IMR-90 (cell line): ENCODE data around the gene IQCF6. TPM values are rescaled to one million over a fixed set of nuclear protein-coding genes. Genes with fewer than 3 reads are reported as not detected.

Experiments
- ATAC-seq: fragments of 200-7000 bp; cut with Tn5 transposase; 2 replicates; pipeline ENCODE4 v1.9.1; 2020; ENCODE audit warnings: low read depth, mild to moderate bottlenecking, moderate library complexity
- BruUV-seq: library from RNA; stranded (reverse); fragments of 400-500 nt; replicated peaks from 2 replicates; lab custom pipeline; 2021; lab: Mats Ljungman, UMichigan
- CTCF ChIA-PET: fragments of 300-600 bp; formaldehyde crosslinking; extraction: SDS; loops from one replicate; lab custom pipeline; 2021; ENCODE audit warnings: antibody characterized with exemption; lab: Yijun Ruan, JAX
- POLR2A ChIA-PET: fragments of 300-600 bp; sonication (Branson Sonifier 250); formaldehyde crosslinking; loops from one replicate; lab custom pipeline; 2022; ENCODE audit warnings: antibody characterized with exemption; ENCODE audit not compliant: unreplicated experiment; lab: Charles Lee
- DNase-seq: peaks from one replicate; pipeline ENCODE4 v3.0.0; 2013
- H2AFZ ChIP-seq: replicated peaks from 2 replicates; pipeline ENCODE3; 2013; ENCODE audit warnings: low read length, mild to moderate bottlenecking; ENCODE audit not compliant: poor library complexity
- H2AK5ac ChIP-seq: 2 replicates; pipeline ENCODE4 v1.6.1; 2013; ENCODE audit warnings: low read depth, low read length, inconsistent platforms
- H2AK9ac ChIP-seq: replicated peaks from 2 replicates; pipeline ENCODE3; 2013; ENCODE audit warnings: mild to moderate bottlenecking, low read depth, low read length, moderate library complexity; ENCODE audit not compliant: poor library complexity
- H2BK120ac ChIP-seq: 2 replicates; pipeline ENCODE4 v1.6.1; 2013; ENCODE audit warnings: low read depth, low read length, inconsistent platforms
- H2BK15ac ChIP-seq: 3 replicates; pipeline ENCODE4 v1.6.1; 2013; ENCODE audit warnings: low read depth, low read length, inconsistent platforms
- H2BK20ac ChIP-seq: 2 replicates; pipeline ENCODE4 v1.6.1; 2013; ENCODE audit warnings: low read depth, mild to moderate bottlenecking, inconsistent platforms, low read length, moderate library complexity
- H2BK5ac ChIP-seq: 2 replicates; pipeline ENCODE4 v1.6.1; 2013; ENCODE audit warnings: mild to moderate bottlenecking, low read depth, low read length, inconsistent platforms; ENCODE audit not compliant: poor library complexity, severe bottlenecking
- H3K14ac ChIP-seq: replicated peaks from 2 replicates; pipeline ENCODE4 v1.6.1; 2013; ENCODE audit warnings: low read depth, low read length, inconsistent platforms
- H3K18ac ChIP-seq: 2 replicates; pipeline ENCODE4 v1.6.1; 2013; ENCODE audit warnings: low read depth, low read length, control low read depth
- H3K23ac ChIP-seq: 2 replicates; pipeline ENCODE4 v1.6.1; 2013; ENCODE audit warnings: low read depth, low read length, inconsistent platforms
- H3K27ac ChIP-seq: 2 replicates; pipeline ENCODE4 v1.5.1; 2013; ENCODE audit warnings: mild to moderate bottlenecking, control low read depth, low read length; ENCODE audit not compliant: insufficient read depth
- H3K27me3 ChIP-seq: 2 replicates; pipeline ENCODE4 v1.6.1; 2013; ENCODE audit warnings: low read length; ENCODE audit not compliant: control insufficient read depth, insufficient read depth
- H3K36me3 ChIP-seq: 2 replicates; pipeline ENCODE4 v1.6.1; 2013; ENCODE audit warnings: low read length, mixed read lengths; ENCODE audit not compliant: control insufficient read depth, insufficient read depth
- H3K4ac ChIP-seq: 2 replicates; pipeline ENCODE4 v1.6.1; 2013; ENCODE audit warnings: low read depth, low read length, inconsistent platforms
- H3K4me1 ChIP-seq: 2 replicates; pipeline ENCODE4 v1.6.1; 2013; ENCODE audit warnings: low read length, mixed read lengths; ENCODE audit not compliant: control insufficient read depth, insufficient read depth
- H3K4me2 ChIP-seq: 2 replicates; pipeline ENCODE4 v1.6.1; 2013; ENCODE audit warnings: low read depth, mild to moderate bottlenecking, control low read depth, low read length, moderate library complexity
- H3K4me3 ChIP-seq: 2 replicates; pipeline ENCODE4 v1.5.1; 2013; ENCODE audit warnings: low read depth, mild to moderate bottlenecking, control low read depth, low read length, moderate library complexity; ENCODE audit not compliant: insufficient read depth
- H3K56ac ChIP-seq: 2 replicates; pipeline ENCODE4 v1.6.1; 2013; ENCODE audit warnings: low read length, inconsistent platforms; ENCODE audit not compliant: insufficient read depth; ENCODE audit errors: extremely low read depth
- H3K79me1 ChIP-seq, 2 experiments: 2 replicates each; pipeline ENCODE4 v1.6.1; 2013; ENCODE audit warnings: low read length in 2 of 2, inconsistent platforms in 1 of 2, low read depth in 1 of 2
- H3K9ac ChIP-seq: 2 replicates; pipeline ENCODE4 v1.6.1; 2013; ENCODE audit warnings: low read depth, low read length, control low read depth
- H3K9me1 ChIP-seq: 2 replicates; pipeline ENCODE4 v1.6.1; 2013; ENCODE audit warnings: low read length, inconsistent platforms; ENCODE audit not compliant: insufficient read depth
- H3K9me3 ChIP-seq: 2 replicates; pipeline ENCODE4 v1.6.1; 2013; ENCODE audit warnings: low read length; ENCODE audit not compliant: control insufficient read depth, insufficient read depth
- H4K20me1 ChIP-seq: 2 replicates; pipeline ENCODE4 v1.6.1; 2013; ENCODE audit warnings: low read length, inconsistent platforms; ENCODE audit not compliant: insufficient read depth
- H4K5ac ChIP-seq: 2 replicates; pipeline ENCODE4 v1.6.1; 2013; ENCODE audit warnings: mild to moderate bottlenecking, low read depth, low read length, control low read depth
- H4K8ac ChIP-seq, 2 experiments: 2 replicates each; pipeline ENCODE4 v1.6.1; 2013; ENCODE audit warnings: low read depth in 2 of 2, low read length in 2 of 2, control low read depth in 1 of 2, inconsistent platforms in 1 of 2
- H4K91ac ChIP-seq: 2 replicates; pipeline ENCODE4 v1.6.1; 2013; ENCODE audit warnings: low read depth, low read length, inconsistent platforms; ENCODE audit not compliant: insufficient read depth
- BHLHE40 ChIP-seq: fragments of 150-350 bp; IDR thresholded peaks from 2 replicates; pipeline ENCODE4 v1.6.1; 2016; ENCODE audit warnings: mild to moderate bottlenecking, low read depth, low read length
- CEBPB ChIP-seq: IDR thresholded peaks from 2 replicates; pipeline ENCODE4 v1.6.1; 2012; ENCODE audit warnings: low read depth, low read length, improper control_type of control experiment
- CHD1 ChIP-seq: IDR thresholded peaks from 2 replicates; pipeline ENCODE4 v1.6.1; 2012; ENCODE audit warnings: low read depth, low read length, improper control_type of control experiment
- FOS ChIP-seq: fragments of 150-350 bp; IDR thresholded peaks from 2 replicates; pipeline ENCODE4 v1.6.1; 2016; ENCODE audit warnings: low read depth, low read length
- MAFK ChIP-seq: IDR thresholded peaks from 2 replicates; pipeline ENCODE4 v1.6.1; 2012; ENCODE audit warnings: low read depth, low read length, improper control_type of control experiment
- MAZ ChIP-seq: IDR thresholded peaks from 2 replicates; pipeline ENCODE4 v1.6.1; 2012; ENCODE audit warnings: low read depth, mild to moderate bottlenecking, low read length, improper control_type of control experiment, moderate library complexity, borderline replicate concordance
- NFE2L2 ChIP-seq: fragments of 150-350 bp; IDR thresholded peaks from 2 replicates; pipeline ENCODE4 v1.6.1; 2016; ENCODE audit warnings: low read depth, mild to moderate bottlenecking, low read length
- RAD21 ChIP-seq: IDR thresholded peaks from 2 replicates; pipeline ENCODE4 v1.6.1; 2012; ENCODE audit warnings: low read length, improper control_type of control experiment
- RCOR1 ChIP-seq: IDR thresholded peaks from 2 replicates; pipeline ENCODE4 v1.6.1; 2012; ENCODE audit warnings: mild to moderate bottlenecking, low read length, improper control_type of control experiment; ENCODE audit not compliant: insufficient replicate concordance
- RFX5 ChIP-seq: IDR thresholded peaks from 2 replicates; pipeline ENCODE4 v1.8.0; 2012; ENCODE audit warnings: low read depth, mild to moderate bottlenecking, low read length, moderate library complexity
- SMC3 ChIP-seq: fragments of 150-350 bp; IDR thresholded peaks from 2 replicates; pipeline ENCODE4 v1.6.1; 2016; ENCODE audit warnings: low read depth, mild to moderate bottlenecking, antibody characterized with exemption, low read length, moderate library complexity
- WGBS, 2 experiments: methylation state at CpG; one replicate each; pipeline versions ENCODE4 v1.1.5 to v1.1.7; 2013; ENCODE audit warnings: missing lambda C conversion rate in 2 of 2; ENCODE audit not compliant: insufficient read length in 1 of 2; ENCODE audit errors: extremely low coverage in 2 of 2; 5-methylcytosine and 5-hydroxymethylcytosine counted together
- dilution Hi-C: fragments of 300-500 bp; cut with HindIII; formaldehyde crosslinking; loops from one replicate; pipeline ENCODE4 v1.14.3; 2018; ENCODE audit warnings: low sequenced_read_pairs; ENCODE audit not compliant: unreplicated experiment
- in situ Hi-C: fragments of 300-500 bp; cut with MboI; formaldehyde crosslinking; loops from 3 replicates; pipeline ENCODE4 v1.14.3; 2019; ENCODE audit warnings: low sequenced_read_pairs, inconsistent platforms, mixed read lengths
- intact Hi-C: fragments of 100-400 bp; cut with micrococcal nuclease; formaldehyde crosslinking; loops from 2 replicates; pipeline ENCODE4 v1.10.0; 2022
- polyA plus RNA-seq, 3 experiments: library from polyadenylated mRNA; depleted of rRNA; stranded (reverse); fragments of >200 nt; gene quantifications; 2 replicates each; pipeline ENCODE4 v1.2.3, GENCODE V29; 2012; ENCODE audit warnings: low replicate concordance in 1 of 3
- total RNA-seq: library from RNA; depleted of rRNA; stranded (reverse); fragments of >200 nt; gene quantifications from 2 replicates; pipeline ENCODE4 v1.2.3, GENCODE V29; 2012
- TF ChIP-seq, protein P1 (sequence below): fragments of 150-350 bp; IDR thresholded peaks from 2 replicates; pipeline ENCODE4 v1.6.1; 2017; ENCODE audit warnings: mild to moderate bottlenecking, antibody characterized with exemption, low read length, low read depth
- TF ChIP-seq, protein P2 (sequence below): conservative IDR thresholded peaks from 2 replicates; pipeline ENCODE4 v1.5.1; 2012; ENCODE audit warnings: mild to moderate bottlenecking, low read depth, low read length, improper control_type of control experiment

The IQCF6 gene
- total and polyA plus RNA-seq, 2 of the 4 experiments (the other 2 are of a cell fraction): not detected

DNA sequence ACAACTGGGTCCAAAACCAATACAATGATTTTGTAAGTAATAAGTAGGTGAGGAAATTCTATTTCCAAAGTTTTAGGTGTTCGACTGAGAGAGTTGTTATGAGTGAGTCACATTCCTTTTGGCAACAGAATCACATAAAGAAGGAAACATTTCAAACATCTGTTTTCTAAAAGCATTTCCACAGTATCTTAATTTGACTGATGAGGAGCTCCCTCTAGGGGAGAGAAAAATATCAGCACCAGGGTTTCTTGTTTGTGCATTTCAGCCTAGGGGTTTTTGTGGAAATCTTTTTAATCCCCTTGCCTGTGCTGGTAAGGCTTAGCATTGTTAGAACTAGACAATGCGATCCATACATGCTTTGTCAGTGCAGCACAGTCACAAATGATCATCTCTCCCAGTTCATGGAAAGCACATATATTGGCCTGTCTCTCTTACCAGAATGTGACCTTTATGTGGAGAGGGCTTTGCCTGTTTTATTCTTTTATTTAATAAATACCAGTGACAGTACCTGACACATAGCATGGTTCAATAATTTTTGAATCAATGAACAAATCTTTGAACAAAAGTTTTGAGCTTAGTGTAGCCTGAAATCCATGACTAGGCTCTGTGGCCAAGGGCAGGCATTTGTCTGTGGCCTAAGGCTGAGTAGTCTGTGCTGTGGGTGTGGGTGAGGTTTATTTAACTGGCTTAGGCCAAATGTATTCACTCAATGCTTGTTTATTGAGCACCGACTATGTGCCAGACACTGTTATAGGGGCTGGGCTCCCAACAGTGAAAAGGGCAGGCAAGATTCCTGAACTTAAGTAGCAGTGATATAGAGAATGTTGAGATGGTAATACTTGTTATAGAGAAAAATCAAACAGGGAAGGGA is 21.1 kb upstream of the IQCF6 start:
- H3K79me1 ChIP-seq: no peaks in the 10 kb centered on the region
- H3K9me1 ChIP-seq: no peaks in the 10 kb centered on the region
- no peaks in the 10 kb centered on the region for H4K20me1 ChIP-seq
- H3K27ac ChIP-seq: no peak overlapping the region
- H2BK20ac ChIP-seq: no peak overlapping the region
- H3K4me1 ChIP-seq: no peaks in the 10 kb centered on the region
- H2BK5ac ChIP-seq: no peak overlapping the region
- no peak overlapping the region for H3K4me2 ChIP-seq
- ChIA-PET CTCF (interaction anchor here (0.5 to 1.0 kb wide), 6 partner anchors 9 to 421 kb away, joined by 3 read pairs; no protein-coding TSS in a partner anchor), POLR2A (no interaction called here)
- dilution Hi-C loops: no loop called here
- H3K9me3 ChIP-seq: no peaks in the 10 kb centered on the region
- no peak overlapping the region for H3K14ac ChIP-seq
- H3K18ac ChIP-seq: no peak overlapping the region
- ATAC-seq (peak; percentile 85), DNase-seq (peak; percentile 82)
- H3K4me3 ChIP-seq: no peak overlapping the region
- H2AK5ac ChIP-seq: no peak overlapping the region
- no peak overlapping the region for H4K91ac ChIP-seq
- no peak overlapping the region for H2BK15ac ChIP-seq
- in situ Hi-C loops: loop anchor here (25.0 kb wide), 1 partner anchor 288 kb away; the partner anchor contains the start of gene DCAF1
- no peak overlapping the region for H2AFZ ChIP-seq
- BruUV-seq: no TSS peak
- no peak overlapping the region for H2BK120ac ChIP-seq
- no peak overlapping the region for H3K4ac ChIP-seq
- no peak overlapping the region for H4K5ac ChIP-seq
- no peak overlapping the region for H3K9ac ChIP-seq
- no peak overlapping the region for H3K23ac ChIP-seq
- H3K56ac ChIP-seq: no peak overlapping the region
- H4K8ac ChIP-seq: no peak overlapping the region
- intact Hi-C loops: loop anchor here (1.0 to 5.0 kb wide), 3 partner anchors 88 to 413 kb away; partner anchors contain the start of gene MANF
- peaks cover 9% of the 10 kb centered on the region for H3K27me3 ChIP-seq
- 43% methylated on average over 1 of the region's 3 CpGs; no CpG with 5 or more reads in 1 of the 2 experiments for WGBS, 2 experiments
- H2AK9ac ChIP-seq: no peak overlapping the region
- H3K36me3 ChIP-seq: no peaks in the 10 kb centered on the region
- TF ChIP-seq, protein P1, sequence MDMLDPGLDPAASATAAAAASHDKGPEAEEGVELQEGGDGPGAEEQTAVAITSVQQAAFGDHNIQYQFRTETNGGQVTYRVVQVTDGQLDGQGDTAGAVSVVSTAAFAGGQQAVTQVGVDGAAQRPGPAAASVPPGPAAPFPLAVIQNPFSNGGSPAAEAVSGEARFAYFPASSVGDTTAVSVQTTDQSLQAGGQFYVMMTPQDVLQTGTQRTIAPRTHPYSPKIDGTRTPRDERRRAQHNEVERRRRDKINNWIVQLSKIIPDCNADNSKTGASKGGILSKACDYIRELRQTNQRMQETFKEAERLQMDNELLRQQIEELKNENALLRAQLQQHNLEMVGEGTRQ: no peak
- TF ChIP-seq MAZ (no peak), CEBPB (no peak), MAFK (no peak), NFE2L2 (no peak), CHD1 (no peak), RAD21 (peak; percentile 63), RCOR1 (no peak), RFX5 (no peak), SMC3 (peak; percentile 26; the same call in 1 of the 2 replicates), FOS (peak; percentile 13; the same call in 1 of the 2 replicates), BHLHE40 (no peak)
- TF ChIP-seq, protein P2, sequence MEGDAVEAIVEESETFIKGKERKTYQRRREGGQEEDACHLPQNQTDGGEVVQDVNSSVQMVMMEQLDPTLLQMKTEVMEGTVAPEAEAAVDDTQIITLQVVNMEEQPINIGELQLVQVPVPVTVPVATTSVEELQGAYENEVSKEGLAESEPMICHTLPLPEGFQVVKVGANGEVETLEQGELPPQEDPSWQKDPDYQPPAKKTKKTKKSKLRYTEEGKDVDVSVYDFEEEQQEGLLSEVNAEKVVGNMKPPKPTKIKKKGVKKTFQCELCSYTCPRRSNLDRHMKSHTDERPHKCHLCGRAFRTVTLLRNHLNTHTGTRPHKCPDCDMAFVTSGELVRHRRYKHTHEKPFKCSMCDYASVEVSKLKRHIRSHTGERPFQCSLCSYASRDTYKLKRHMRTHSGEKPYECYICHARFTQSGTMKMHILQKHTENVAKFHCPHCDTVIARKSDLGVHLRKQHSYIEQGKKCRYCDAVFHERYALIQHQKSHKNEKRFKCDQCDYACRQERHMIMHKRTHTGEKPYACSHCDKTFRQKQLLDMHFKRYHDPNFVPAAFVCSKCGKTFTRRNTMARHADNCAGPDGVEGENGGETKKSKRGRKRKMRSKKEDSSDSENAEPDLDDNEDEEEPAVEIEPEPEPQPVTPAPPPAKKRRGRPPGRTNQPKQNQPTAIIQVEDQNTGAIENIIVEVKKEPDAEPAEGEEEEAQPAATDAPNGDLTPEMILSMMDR: peak; percentile 77
